ENCODE measurements around the gene ZNF292.

DNA sequence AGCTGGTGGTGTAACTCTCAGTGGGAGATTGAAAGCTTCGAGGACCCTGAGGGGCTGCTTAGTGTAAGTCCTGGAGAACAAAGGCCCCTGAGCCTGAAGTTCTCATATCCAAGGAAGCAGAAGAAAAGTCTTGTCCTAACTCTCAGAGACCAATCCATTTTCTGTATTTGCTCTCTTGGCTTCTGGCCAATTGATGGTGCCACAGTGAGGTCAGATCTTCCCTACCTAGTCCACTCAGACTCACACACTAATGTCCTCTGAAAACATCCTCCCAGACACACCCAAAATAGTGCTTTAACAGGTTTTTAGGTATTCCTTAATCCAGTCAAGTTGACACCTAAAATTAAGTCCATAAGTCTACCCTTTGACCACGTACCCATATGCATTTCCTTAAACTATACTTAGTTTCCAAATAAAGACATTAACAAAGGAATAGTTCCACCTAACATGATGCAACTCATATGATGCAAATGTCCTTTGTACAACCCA is 29.4 kb downstream of the ZNF292 start:
- TF ChIP-seq EZH2 (IDR thresholded peaks at IDR 0.05) (no peak), POLR2AphosphoS5 (IDR thresholded peaks at IDR 0.05; ENCODE audit: borderline replicate concordance, low read depth, low read length) (no peak), FOXP2 (optimal IDR thresholded peaks at IDR 0.05; ENCODE audit: control extremely low read depth, extremely low read length, insufficient read depth) (no peak)

Measured in SK-N-MC (cell line).